Loucy (cell line): ENCODE data around the gene MC1R.

Source experiments
- EZH2phosphoT487 ChIP-seq: fragments of 200-600 bp; IDR thresholded peaks from 2 replicates; pipeline ENCODE4 v1.6.1; 2018; ENCODE audit warnings: antibody characterized with exemption, mild to moderate bottlenecking, moderate library complexity, borderline replicate concordance
- TF ChIP-seq, protein P1 (sequence below): fragments of 200-600 bp; sonication (generic); conservative IDR thresholded peaks from 2 replicates; pipeline ENCODE4 v1.5.1; 2014; ENCODE audit warnings: mild to moderate bottlenecking, antibody characterized with exemption, low read length

DNA sequence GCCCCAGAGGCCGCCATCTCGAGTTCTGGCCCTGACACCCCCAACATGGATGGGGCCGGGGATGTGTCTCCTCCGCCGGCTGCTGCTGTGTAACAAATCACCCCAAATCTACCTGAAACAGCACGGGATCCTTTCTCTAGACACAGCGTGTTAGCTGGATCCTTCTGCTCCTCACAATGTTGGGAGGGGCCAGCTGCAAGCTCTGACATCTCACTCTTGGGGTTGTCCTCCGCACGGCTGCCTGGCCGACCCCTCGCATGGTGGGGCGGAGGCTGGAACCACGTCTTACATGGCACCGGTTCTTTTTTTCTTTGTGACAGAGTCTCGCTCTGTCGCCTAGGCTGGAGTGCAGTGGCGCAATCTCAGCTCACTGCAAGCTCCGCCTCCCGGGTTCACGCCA is 18.3 kb downstream of the MC1R start:
- TF ChIP-seq, protein P1, sequence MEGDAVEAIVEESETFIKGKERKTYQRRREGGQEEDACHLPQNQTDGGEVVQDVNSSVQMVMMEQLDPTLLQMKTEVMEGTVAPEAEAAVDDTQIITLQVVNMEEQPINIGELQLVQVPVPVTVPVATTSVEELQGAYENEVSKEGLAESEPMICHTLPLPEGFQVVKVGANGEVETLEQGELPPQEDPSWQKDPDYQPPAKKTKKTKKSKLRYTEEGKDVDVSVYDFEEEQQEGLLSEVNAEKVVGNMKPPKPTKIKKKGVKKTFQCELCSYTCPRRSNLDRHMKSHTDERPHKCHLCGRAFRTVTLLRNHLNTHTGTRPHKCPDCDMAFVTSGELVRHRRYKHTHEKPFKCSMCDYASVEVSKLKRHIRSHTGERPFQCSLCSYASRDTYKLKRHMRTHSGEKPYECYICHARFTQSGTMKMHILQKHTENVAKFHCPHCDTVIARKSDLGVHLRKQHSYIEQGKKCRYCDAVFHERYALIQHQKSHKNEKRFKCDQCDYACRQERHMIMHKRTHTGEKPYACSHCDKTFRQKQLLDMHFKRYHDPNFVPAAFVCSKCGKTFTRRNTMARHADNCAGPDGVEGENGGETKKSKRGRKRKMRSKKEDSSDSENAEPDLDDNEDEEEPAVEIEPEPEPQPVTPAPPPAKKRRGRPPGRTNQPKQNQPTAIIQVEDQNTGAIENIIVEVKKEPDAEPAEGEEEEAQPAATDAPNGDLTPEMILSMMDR = no peak
- no peak for TF ChIP-seq EZH2phosphoT487
